GM12878 (cell line): Measurements from ENCODE around the gene IFRD2.

ENCODE experiments used
- CBX3 ChIP-seq: fragments of 200-600 bp; sonication (generic); IDR thresholded peaks from 2 replicates; pipeline ENCODE4 v1.6.1; 2016; ENCODE audit warnings: low read depth, borderline replicate concordance
- CHD2 ChIP-seq: IDR thresholded peaks from 2 replicates; pipeline ENCODE4 v1.6.1; 2011; ENCODE audit warnings: low read depth, low read length, improper control_type of control experiment, borderline replicate concordance
- EP300 ChIP-seq, 2 experiments: fragments of 150-350 bp in 1 of 2; IDR thresholded peaks; 2 replicates each; pipeline ENCODE4 v1.6.1; 2011 to 2012; ENCODE audit warnings: low read depth in 2 of 2, low read length in 2 of 2, borderline replicate concordance in 1 of 2, improper control_type of control experiment in 1 of 2, inconsistent platforms in 1 of 2; ENCODE audit not compliant: control insufficient read depth in 1 of 2
- ETV6 ChIP-seq, 2 experiments: fragments of 450-650 bp in 1 of 2; IDR thresholded peaks in 1 of 2; conservative IDR thresholded peaks in 1 of 2; 2 replicates each; pipeline ENCODE4 v1.6.1; 2014; ENCODE audit warnings: antibody characterized with exemption in 1 of 2, borderline replicate concordance in 1 of 2, low read depth in 1 of 2, mild to moderate bottlenecking in 1 of 2, moderate library complexity in 1 of 2
- HDAC2 ChIP-seq: fragments of 200-600 bp; sonication (generic); IDR thresholded peaks from 2 replicates; pipeline ENCODE4 v1.6.1; 2017
- POLR2A ChIP-seq: IDR thresholded peaks from 2 replicates; pipeline ENCODE4 v1.6.1; 2011; ENCODE audit warnings: low read depth, mild to moderate bottlenecking, low read length
- RAD21 ChIP-seq: IDR thresholded peaks from 2 replicates; pipeline ENCODE4 v1.6.1; 2011; ENCODE audit warnings: mild to moderate bottlenecking, low read depth, low read length, moderate library complexity; ENCODE audit not compliant: insufficient read depth
- SMC3 ChIP-seq: IDR thresholded peaks from 2 replicates; pipeline ENCODE4 v1.6.1; 2011; ENCODE audit warnings: low read length, improper control_type of control experiment, borderline replicate concordance
- TCF7 ChIP-seq: IDR thresholded peaks from 2 replicates; pipeline ENCODE4 v1.6.1; 2014; ENCODE audit warnings: antibody characterized with exemption, borderline replicate concordance
- TF ChIP-seq, protein P1 (sequence below), 3 experiments: IDR thresholded peaks in 2 of 3; conservative IDR thresholded peaks in 1 of 3; 2 replicates each; pipeline ENCODE4 v1.5.1; 2011; ENCODE audit warnings: low read depth in 3 of 3, low read length in 3 of 3, mild to moderate bottlenecking in 3 of 3, control low read depth in 2 of 3, moderate library complexity in 2 of 3, inconsistent platforms in 1 of 3, mixed read lengths in 1 of 3; ENCODE audit not compliant: control insufficient read depth in 2 of 3, insufficient read depth in 1 of 3; ENCODE audit errors: extremely low read depth in 1 of 3
- TF ChIP-seq, protein P2 (sequence below): IDR thresholded peaks from 2 replicates; pipeline ENCODE4 v1.6.1; 2011; ENCODE audit warnings: low read depth, mild to moderate bottlenecking, low read length, moderate library complexity, borderline replicate concordance; ENCODE audit errors: extremely low read depth
- TF ChIP-seq, protein P3 (sequence below): fragments of 450-650 bp; IDR thresholded peaks from 2 replicates; pipeline ENCODE4 v1.6.1; 2017; ENCODE audit warnings: antibody characterized with exemption, mild to moderate bottlenecking, moderate library complexity

DNA sequence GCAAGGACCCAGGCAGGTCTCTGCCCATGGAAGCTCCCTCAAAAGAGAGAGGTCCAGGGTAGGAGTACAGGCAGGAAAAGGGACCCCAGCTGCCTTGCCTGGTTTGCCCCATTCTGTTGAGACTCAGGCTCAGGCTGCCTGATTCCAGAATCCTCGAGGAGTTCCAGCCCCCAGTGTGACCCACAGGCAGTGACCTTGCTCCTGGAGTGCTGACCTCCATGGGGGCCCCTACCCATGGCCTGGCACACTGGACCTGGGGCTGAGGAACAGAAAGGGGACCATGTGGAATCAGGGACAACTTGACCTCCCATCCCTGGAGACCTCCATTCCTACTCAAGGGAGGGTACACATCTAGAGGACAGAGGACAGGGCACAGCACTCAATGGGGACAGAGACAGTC, 26.7 kb downstream of the IFRD2 start:
- TF ChIP-seq, protein P1, sequence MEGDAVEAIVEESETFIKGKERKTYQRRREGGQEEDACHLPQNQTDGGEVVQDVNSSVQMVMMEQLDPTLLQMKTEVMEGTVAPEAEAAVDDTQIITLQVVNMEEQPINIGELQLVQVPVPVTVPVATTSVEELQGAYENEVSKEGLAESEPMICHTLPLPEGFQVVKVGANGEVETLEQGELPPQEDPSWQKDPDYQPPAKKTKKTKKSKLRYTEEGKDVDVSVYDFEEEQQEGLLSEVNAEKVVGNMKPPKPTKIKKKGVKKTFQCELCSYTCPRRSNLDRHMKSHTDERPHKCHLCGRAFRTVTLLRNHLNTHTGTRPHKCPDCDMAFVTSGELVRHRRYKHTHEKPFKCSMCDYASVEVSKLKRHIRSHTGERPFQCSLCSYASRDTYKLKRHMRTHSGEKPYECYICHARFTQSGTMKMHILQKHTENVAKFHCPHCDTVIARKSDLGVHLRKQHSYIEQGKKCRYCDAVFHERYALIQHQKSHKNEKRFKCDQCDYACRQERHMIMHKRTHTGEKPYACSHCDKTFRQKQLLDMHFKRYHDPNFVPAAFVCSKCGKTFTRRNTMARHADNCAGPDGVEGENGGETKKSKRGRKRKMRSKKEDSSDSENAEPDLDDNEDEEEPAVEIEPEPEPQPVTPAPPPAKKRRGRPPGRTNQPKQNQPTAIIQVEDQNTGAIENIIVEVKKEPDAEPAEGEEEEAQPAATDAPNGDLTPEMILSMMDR (IDR thresholded peaks at IDR 0.05 in 2 of 3, conservative IDR thresholded peaks at IDR 0.05 in 1 of 3; ENCODE audit: control insufficient read depth in 2 of 3, extremely low read depth in 1 of 3, insufficient read depth in 1 of 3, low read depth in 3 of 3, low read length in 3 of 3), result no peak
- TF ChIP-seq, protein P2, sequence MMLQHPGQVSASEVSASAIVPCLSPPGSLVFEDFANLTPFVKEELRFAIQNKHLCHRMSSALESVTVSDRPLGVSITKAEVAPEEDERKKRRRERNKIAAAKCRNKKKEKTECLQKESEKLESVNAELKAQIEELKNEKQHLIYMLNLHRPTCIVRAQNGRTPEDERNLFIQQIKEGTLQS, result no peak
- TF ChIP-seq CBX3 (no peak), POLR2A (no peak), CHD2 (no peak), RAD21 (no peak), SMC3 (no peak), TCF7 (no peak), EP300 (IDR thresholded peaks at IDR 0.05; ENCODE audit: borderline replicate concordance in 1 of 2, control insufficient read depth in 1 of 2, low read depth in 2 of 2, low read length in 2 of 2) (no peak), HDAC2 (no peak), ETV6 (conservative IDR thresholded peaks at IDR 0.05 in 1 of 2, IDR thresholded peaks at IDR 0.05 in 1 of 2; ENCODE audit: borderline replicate concordance in 1 of 2, low read depth in 1 of 2) (no peak)
- TF ChIP-seq, protein P3, sequence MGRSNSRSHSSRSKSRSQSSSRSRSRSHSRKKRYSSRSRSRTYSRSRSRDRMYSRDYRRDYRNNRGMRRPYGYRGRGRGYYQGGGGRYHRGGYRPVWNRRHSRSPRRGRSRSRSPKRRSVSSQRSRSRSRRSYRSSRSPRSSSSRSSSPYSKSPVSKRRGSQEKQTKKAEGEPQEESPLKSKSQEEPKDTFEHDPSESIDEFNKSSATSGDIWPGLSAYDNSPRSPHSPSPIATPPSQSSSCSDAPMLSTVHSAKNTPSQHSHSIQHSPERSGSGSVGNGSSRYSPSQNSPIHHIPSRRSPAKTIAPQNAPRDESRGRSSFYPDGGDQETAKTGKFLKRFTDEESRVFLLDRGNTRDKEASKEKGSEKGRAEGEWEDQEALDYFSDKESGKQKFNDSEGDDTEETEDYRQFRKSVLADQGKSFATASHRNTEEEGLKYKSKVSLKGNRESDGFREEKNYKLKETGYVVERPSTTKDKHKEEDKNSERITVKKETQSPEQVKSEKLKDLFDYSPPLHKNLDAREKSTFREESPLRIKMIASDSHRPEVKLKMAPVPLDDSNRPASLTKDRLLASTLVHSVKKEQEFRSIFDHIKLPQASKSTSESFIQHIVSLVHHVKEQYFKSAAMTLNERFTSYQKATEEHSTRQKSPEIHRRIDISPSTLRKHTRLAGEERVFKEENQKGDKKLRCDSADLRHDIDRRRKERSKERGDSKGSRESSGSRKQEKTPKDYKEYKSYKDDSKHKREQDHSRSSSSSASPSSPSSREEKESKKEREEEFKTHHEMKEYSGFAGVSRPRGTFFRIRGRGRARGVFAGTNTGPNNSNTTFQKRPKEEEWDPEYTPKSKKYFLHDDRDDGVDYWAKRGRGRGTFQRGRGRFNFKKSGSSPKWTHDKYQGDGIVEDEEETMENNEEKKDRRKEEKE, result no peak
